Stimulated activated naive CD8-positive, alpha-beta T cell treated with anti-CD3 and anti-CD28 coated beads, Interleukin-15, amount 100 ng/mL, for 72 hours (primary cell): Measurements from ENCODE around the gene PCK1.
A peak's percentile ranks its signal among the peaks of the same experiment; 100 is the strongest.
"Not testable (repeated sequence)": the region's sequence is repeated elsewhere in the genome, so short reads cannot be mapped to it uniquely, and the experiment has no call there.

Experiments used
- ATAC-seq: fragments of 150-1000 bp; cut with Tn5 transposase; 2 replicates; pipeline ENCODE4 v1.10.0; 2021; ENCODE audit warnings: mild to moderate bottlenecking, moderate library complexity
- DNase-seq, 2 donors: peaks; one replicate each; pipeline ENCODE4 v3.0.0; 2021 to 2022
- H3K27ac Mint-ChIP-seq, 2 donors: one replicate each; pipeline ENCODE4 v1.8.0; 2022; ENCODE audit warnings: mild to moderate bottlenecking in 2 of 2, mixed read lengths in 2 of 2, moderate library complexity in 2 of 2
- H3K27me3 Mint-ChIP-seq: one replicate; pipeline ENCODE4 v1.8.0; 2022; ENCODE audit warnings: mixed read lengths
- H3K4me1 Mint-ChIP-seq: one replicate; pipeline ENCODE4 v1.8.0; 2022; ENCODE audit warnings: mild to moderate bottlenecking, mixed read lengths
- H3K4me3 Mint-ChIP-seq, 2 donors: one replicate each; pipeline ENCODE4 v1.8.0; 2022; ENCODE audit warnings: mild to moderate bottlenecking in 2 of 2, mixed read lengths in 2 of 2, moderate library complexity in 1 of 2
- H3K9me3 Mint-ChIP-seq, 2 donors: one replicate each; pipeline ENCODE4 v1.8.0; 2022; ENCODE audit warnings: mixed read lengths in 2 of 2

PCK1 gene

DNA sequence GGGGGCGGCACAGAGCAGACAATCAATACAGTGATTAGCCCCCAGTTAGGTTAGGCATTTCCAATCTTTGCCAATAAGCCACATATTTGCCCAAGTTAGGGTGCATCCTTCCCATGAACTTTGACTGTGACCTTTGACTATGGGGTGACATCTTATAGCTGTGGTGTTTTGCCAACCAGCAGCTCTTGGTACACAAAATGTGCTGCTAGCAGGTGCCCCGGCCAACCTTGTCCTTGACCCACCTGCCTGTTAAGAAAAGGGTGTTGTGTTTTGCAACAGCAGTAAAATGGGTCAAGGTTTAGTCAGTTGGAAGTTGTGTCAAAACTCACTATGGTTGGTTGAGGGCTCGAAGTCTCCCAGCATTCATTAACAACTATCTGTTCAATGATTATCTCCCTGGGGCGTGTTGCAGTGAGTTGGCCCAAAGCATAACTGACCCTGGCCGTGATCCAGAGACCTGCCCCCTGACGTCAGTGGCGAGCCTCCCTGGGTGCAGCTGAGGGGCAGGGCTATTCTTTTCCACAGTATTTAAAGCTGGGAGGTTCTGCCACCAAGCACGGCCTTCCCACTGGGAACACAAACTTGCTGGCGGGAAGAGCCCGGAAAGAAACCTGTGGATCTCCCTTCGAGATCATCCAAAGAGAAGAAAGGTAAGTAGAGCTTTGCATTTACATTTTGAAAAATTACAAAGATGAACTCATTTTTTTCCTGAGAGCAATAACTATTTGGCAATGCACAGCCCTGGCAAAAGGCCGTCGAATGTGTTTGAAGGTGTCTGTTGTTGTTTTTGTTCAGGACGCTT lies at the start of gene PCK1:
Gene PCK1 (plus strand): TSS at position 557 of the 802 bp plus-strand sequence. CDS start 302 bp downstream, outside the sequence.
- Mint-ChIP-seq H3K9me3 (no peaks in the 10 kb centered on the region), H3K27me3 (peaks cover 27% of the 10 kb centered on the region), H3K4me3 (no peak within 1 kb of the TSS), H3K27ac (peak within 1 kb of the TSS in 1 of 2 donors; percentile 63), H3K4me1 (no peaks in the 10 kb centered on the region)
- ATAC-seq = no peak
- no peak for DNase-seq

DNA sequence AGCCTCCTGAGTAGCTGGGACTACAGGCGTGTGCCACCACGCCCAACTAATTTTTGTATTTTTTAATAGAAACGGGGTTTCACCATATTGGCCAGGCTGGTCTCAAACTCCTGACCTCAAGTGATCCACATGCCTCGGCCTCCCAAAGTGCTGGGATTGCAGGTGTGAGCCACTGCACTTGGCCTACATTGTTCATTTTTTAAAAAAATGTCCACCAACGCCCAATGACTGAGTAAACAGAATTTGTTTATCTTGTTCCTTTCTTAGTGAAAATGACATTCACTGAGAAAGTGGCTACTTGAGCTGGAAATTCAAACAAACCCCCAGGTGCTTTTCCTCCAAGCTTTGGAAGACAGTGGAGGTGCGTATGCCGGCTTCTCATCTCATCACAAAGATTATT lies 49.2 kb upstream of the PCK1 start:
- not testable (repeated sequence) for H3K9me3 Mint-ChIP-seq, H3K4me3 Mint-ChIP-seq, H3K4me1 Mint-ChIP-seq, DNase-seq, H3K27ac Mint-ChIP-seq, ATAC-seq
- H3K27me3 Mint-ChIP-seq = peaks cover 24% of the 10 kb centered on the region

DNA sequence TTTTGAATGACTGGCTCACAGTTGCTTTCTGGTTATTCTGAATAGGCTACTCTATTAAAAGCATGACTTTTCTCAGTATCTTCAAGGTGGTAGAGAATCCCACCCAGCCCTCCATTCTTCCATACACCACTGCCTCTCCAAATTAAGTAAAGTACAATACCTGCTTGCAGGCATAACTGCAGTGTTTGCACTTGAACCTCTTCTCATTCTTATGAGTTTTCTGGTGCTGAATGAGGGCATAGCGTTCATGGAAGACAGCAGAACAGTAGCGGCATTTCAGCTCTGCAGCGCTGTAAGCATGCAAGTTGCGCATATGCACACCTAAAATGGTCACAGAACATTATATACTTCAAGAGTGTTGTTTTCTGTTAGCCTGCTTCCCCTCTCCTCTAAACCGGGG lies 48.5 kb upstream of the PCK1 start:
- ATAC-seq = no peak
- DNase-seq = no peak
- peaks cover 24% of the 10 kb centered on the region for H3K27me3 Mint-ChIP-seq
- no peaks in the 10 kb centered on the region for H3K9me3 Mint-ChIP-seq
- H3K4me1 Mint-ChIP-seq = no peaks in the 10 kb centered on the region
- no peak overlapping the region for H3K27ac Mint-ChIP-seq
- no peak overlapping the region for H3K4me3 Mint-ChIP-seq

DNA sequence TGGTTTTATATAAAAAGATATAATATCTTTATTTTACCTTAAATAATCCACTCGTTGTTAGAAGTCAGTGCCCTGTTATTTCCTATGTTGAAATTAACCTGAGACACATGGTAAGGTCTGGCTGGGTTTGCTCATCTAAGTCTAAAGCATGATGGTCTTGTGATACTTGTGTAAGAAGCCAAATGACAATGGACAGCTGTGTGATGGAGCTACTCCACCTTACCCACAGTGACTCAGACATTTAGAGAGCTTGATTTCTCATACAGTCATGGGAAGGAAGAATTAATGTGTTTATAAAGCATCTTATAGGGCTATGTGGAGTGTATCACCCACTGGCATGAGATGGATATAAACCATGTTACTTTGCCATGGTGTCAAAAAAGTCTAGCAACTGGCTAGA lies 47.7 kb upstream of the PCK1 start:
- no peak overlapping the region for H3K27ac Mint-ChIP-seq
- H3K4me3 Mint-ChIP-seq = no peak overlapping the region
- ATAC-seq (no peak), DNase-seq (no peak)
- no peaks in the 10 kb centered on the region for H3K4me1 Mint-ChIP-seq
- peaks cover 23% of the 10 kb centered on the region for H3K27me3 Mint-ChIP-seq
- no peaks in the 10 kb centered on the region for H3K9me3 Mint-ChIP-seq

DNA sequence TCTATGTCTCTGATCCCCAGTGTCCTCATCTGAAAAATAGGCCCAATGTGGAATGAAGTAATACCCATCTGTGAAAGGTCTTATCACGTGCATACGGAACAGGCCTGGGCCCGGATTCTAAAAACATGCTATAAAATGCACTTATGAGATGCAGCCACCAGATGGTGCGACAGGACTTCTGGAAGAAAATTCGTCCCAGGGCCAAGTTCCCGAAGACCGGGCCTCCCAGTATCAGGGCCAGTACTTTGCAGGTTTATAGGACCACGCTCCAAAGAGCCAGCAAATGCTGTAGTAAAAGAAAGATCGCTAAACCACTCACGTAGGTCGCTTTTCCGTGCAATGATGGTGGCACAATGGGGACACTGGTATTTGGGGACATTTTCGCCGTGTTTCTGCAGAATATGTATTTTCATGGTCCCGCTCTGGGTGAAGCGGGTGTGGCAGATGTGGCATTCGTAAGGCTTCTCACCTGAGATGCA lies 46.6 kb upstream of the PCK1 start:
- H3K4me1 Mint-ChIP-seq = no peaks in the 10 kb centered on the region
- H3K27me3 Mint-ChIP-seq = peaks cover 16% of the 10 kb centered on the region
- no peak overlapping the region for H3K27ac Mint-ChIP-seq
- no peak overlapping the region for H3K4me3 Mint-ChIP-seq
- DNase-seq = peak in 1 of 2 donors; percentile 21
- no peaks in the 10 kb centered on the region for H3K9me3 Mint-ChIP-seq
- no peak for ATAC-seq

DNA sequence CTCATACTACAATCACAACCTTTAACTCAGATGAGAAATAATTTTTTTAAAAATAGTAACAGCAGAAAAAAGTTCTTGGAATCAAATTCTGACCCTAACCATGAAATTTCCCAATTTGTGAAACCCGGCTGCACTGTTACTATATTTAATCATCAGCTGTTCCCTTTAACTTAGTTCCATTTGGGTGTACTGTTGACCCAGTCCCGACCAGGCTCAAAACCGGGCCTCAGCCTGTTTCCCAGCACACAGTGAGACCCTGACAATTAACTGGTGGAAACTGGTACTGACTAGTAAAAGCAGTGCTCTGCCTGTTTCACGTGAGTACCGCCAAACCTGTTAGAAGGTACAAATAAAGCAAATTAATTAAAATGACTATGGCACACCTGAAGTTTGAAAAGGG lies 43.0 kb upstream of the PCK1 start:
- Mint-ChIP-seq H3K27me3 (peaks cover 9% of the 10 kb centered on the region), H3K9me3 (no peaks in the 10 kb centered on the region), H3K4me1 (peaks cover 7% of the 10 kb centered on the region), H3K27ac (no peak overlapping the region), H3K4me3 (no peak overlapping the region)
- DNase-seq = no peak
- no peak for ATAC-seq

DNA sequence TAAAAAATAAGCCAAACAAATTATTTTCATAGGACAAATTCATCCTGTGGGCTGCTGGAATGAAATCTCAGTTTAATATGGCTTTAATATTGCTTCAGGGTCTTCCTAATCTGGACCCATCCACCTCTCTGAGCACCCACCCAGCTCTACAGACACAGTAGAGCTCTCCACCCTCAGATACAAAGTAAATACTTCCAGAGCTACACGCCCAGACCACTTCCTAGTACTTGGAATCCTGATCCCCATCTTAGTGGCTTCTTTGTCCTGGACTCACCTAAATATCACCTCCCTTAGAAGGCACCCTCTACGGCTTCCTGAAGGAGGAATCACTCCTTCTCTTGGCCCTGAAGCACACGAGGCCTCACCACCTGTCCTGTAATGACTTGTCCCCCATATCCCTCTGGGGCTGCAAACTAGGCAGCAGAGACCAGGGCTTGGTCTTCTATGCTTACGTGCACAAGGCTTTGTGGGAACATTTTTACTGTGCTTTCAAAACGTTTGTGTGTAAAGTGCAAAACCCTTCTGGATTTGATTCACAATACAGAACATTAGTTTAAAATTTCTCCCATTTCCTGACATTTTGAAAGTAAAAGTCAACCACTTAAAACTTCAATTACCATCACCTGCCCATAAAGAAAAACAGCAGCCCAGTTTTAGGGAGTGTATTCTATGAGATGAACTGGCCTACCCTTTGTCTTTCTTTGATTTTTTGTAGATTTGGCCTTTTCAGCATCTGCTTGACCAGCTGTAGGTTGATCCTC lies 38.4 kb upstream of the PCK1 start:
- no peak overlapping the region for H3K4me3 Mint-ChIP-seq
- peak overlapping the region in 1 of 2 donors; percentile 8 for H3K27ac Mint-ChIP-seq
- DNase-seq (no peak), ATAC-seq (peak; percentile 60)
- peaks cover 11% of the 10 kb centered on the region for H3K4me1 Mint-ChIP-seq
- no peaks in the 10 kb centered on the region for H3K27me3 Mint-ChIP-seq
- H3K9me3 Mint-ChIP-seq = no peaks in the 10 kb centered on the region

DNA sequence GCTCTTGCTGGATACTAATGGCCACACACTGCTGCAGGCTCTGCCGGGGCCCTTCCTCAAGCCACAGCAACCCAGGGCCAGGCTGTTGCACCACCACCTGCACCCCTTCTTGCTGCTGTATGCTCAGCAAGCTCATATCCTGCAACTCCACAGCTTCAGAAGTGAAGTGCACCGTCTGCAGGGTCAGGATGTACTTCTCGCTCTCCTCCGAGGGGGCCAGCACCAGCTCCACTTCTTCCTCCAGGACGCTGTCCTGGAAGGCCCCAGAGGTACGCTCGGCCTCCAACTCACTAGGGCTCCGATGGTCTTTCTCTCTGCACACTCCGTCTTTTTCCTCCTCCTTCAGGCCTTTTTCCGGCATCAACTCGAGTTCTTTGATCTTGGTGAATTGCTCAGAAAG lies 37.1 kb upstream of the PCK1 start:
- no peak for ATAC-seq
- no peak overlapping the region for H3K4me3 Mint-ChIP-seq
- peaks cover 11% of the 10 kb centered on the region for H3K4me1 Mint-ChIP-seq
- H3K27ac Mint-ChIP-seq = peak overlapping the region in 1 of 2 donors; percentile 9
- DNase-seq = no peak
- H3K27me3 Mint-ChIP-seq = no peaks in the 10 kb centered on the region
- H3K9me3 Mint-ChIP-seq = no peaks in the 10 kb centered on the region

DNA sequence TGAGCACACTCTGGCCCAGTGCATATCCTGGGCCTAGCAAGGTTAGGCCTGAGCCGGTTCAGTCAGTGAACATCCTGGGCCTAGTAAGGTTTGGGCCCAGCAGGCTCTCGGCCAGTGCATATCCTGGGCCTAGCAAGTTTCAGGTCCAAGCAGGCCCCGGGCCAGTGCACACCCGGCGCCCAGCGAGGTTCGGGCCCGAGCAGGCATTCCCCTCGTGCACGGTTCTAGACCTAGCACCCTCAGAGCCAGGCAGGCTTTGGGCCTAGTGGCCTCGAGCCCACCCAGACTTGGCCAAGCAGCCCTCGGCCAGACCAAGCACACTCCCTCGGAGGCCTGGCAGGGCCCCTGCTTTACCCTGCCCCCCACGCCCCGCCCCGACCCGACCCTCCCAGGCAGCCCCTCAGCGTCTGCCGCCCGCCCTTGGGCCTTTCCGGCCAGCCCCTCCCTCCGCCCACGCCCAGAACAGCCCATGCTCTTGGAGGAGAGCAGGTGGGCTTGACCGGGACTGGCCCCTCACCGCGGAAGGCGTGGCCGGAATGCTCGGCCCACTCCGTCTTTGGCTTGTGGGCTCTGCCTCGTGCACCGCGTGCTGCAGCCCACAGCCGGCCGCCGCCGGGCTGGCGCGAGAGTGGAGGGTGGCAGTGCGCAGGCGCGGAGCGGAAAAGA lies 36.3 kb upstream of the PCK1 start, which contains the start of gene CTCFL:
Gene CTCFL (minus strand): TSS at position 630 of the 666 bp plus-strand sequence. CDS start 935 bp downstream, outside the sequence.
- peak; percentile 20 for ATAC-seq
- Mint-ChIP-seq H3K4me1 (peaks cover 11% of the 10 kb centered on the region), H3K27ac (peak within 1 kb of the TSS; percentile 9 to 40), H3K4me3 (no peak within 1 kb of the TSS), H3K27me3 (no peaks in the 10 kb centered on the region), H3K9me3 (no peaks in the 10 kb centered on the region)
- DNase-seq = no peak

DNA sequence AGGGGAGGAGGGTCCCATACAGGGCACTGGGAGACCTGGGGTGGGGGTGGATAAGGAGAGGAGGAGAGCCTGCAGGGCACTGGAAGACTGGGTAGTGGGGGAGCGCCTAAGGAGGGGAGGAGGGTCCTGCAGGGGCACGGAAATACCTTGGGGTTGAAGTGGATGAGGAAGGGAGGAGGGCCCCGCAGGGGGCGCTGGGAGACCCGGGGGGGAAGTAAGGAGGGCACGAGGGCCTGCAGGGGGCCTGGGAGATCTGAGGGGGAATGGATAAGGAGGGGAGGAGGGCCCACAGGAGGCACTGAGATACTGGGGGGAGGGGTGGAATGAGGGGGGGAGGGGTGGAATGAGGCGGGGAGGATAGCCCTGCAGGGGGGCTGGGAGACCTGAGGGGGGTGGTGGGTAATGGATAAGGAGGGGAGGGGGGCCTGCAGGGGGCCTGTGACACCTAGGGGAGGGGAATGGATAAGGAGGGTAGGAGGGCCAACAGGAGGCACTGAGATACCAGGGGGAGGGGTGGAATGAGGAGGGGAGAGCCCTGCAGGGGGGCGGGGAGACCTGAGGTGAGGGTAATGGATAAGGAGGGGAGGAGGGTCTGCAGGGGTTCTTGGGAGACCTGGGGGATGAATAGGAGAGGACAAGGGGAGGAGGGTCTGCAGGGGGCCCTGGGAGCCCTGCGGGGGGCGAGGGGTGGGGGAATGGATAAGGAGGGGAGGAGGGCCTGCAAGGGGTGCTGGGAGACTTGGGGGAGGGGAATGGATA lies 35.4 kb upstream of the PCK1 start:
- peak; percentile 63 for ATAC-seq
- DNase-seq = no peak
- Mint-ChIP-seq H3K4me3 (no peak overlapping the region), H3K4me1 (peaks cover 11% of the 10 kb centered on the region), H3K27me3 (no peaks in the 10 kb centered on the region), H3K9me3 (no peaks in the 10 kb centered on the region), H3K27ac (peak overlapping the region in 1 of 2 donors; percentile 40)

DNA sequence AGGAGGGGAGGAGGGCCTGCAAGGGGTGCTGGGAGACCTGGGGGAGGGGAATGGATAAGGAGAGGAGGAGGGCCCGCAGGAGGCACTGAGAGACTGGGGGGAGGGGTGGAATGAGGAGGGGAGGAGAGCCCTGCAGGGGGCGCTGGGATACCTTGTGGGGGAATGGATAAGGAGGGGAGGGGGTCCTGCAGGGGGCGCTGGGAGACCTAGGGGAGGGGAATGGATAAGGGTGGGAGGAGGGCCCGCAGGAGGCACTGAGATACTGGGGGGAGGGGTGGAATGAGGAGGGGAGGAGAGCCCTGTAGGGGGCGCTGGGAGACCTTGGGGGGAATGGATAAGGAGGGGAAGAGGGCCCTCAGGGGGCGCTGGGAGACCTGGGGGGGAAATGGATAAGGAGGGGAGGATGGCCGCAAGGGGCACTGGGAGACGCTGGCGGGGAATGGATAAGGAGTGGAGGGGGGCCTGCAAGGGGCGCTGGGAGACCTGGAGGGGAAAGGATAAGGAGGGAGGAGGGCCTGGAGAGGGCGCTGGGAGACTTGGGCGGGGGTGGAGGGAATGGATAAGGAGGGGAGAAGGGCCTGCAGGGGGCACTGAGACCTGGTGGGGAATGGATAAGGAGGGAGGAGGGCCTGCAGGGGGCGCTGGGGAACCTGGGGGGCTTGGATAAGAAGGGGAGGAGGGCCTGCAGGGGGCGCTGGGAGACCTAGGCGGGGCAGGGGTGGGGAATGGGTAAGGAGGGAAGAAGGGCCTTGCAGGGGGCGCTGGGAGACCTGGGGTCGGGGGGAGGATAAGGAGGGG lies 34.6 kb upstream of the PCK1 start:
- H3K9me3 Mint-ChIP-seq = no peaks in the 10 kb centered on the region
- peaks cover 11% of the 10 kb centered on the region for H3K4me1 Mint-ChIP-seq
- ATAC-seq (no peak), DNase-seq (no peak)
- H3K27me3 Mint-ChIP-seq = no peaks in the 10 kb centered on the region
- H3K27ac Mint-ChIP-seq = no peak overlapping the region
- H3K4me3 Mint-ChIP-seq = no peak overlapping the region

DNA sequence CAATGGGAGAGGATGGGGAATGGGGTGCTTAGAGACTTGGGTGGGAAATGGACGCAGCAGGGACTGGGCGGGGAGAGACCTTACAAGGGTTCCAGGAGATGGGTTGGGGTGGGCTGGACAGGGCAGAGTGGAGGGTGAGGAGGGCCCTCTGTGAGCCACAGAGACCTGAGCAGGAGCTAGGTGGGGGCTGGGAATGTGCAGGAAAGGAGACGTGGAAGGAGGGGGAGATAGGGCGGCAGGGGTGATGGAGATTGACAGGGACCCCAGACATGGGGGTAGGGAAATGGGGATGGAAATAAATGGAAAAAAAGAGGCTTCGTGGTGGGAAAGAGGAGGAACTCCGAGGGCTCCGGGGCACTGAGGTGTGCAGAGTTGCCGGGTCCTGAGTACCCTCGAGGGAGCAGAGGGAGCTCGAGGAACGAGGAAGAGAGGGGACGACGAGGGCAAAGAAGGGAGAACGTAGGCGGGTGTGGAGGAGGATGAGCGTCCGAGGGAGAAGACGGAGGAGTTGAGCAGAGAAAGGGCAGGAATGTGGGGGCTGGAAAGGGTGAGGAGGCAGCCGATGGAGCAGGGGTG lies 33.9 kb upstream of the PCK1 start:
- Mint-ChIP-seq H3K9me3 (no peaks in the 10 kb centered on the region), H3K27me3 (no peaks in the 10 kb centered on the region), H3K4me1 (peaks cover 11% of the 10 kb centered on the region), H3K4me3 (no peak overlapping the region), H3K27ac (no peak overlapping the region)
- no peak for ATAC-seq
- no peak for DNase-seq

DNA sequence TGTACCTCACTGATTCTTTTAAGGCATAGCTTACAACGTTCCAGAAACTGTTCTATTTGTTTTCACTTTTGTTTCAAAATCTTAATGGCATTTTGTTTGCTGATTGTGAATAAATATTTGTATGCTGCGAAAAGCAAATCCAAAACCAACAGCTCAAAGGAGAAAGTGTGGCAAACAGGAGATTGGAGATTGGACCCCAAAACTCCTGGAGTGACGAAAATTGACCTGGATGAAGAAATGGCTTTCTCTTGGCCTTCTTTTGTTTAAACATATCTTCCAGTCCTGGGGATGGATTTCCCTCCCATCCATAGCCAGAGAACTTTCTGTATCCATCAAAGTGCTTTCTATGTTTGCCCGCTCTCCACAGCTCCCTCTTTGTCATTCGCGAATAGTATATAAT lies 33.2 kb upstream of the PCK1 start:
- DNase-seq (no peak), ATAC-seq (no peak)
- peaks cover 5% of the 10 kb centered on the region for H3K4me1 Mint-ChIP-seq
- H3K9me3 Mint-ChIP-seq = no peaks in the 10 kb centered on the region
- H3K27me3 Mint-ChIP-seq = no peaks in the 10 kb centered on the region
- no peak overlapping the region for H3K27ac Mint-ChIP-seq
- no peak overlapping the region for H3K4me3 Mint-ChIP-seq

DNA sequence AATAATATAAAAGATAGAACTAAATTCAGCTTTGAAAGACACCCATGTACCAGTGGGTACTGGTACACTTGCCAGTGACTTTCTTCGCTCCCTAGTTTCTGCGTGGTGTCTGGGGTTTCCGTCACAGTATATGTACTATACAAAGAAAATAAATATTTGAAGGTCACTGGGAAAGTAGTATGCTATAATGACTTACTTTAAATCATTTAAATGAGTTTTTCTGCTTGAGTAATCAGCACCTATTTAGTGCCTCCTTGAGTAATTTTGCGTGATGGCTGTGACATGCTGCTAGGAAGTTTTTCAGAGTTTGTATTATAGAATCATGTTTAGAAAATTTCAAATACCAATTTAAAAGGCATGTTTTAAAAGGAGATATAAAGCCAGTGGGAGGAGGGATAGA lies 32.8 kb upstream of the PCK1 start:
- H3K27ac Mint-ChIP-seq = no peak overlapping the region
- no peaks in the 10 kb centered on the region for H3K9me3 Mint-ChIP-seq
- peaks cover 2% of the 10 kb centered on the region for H3K27me3 Mint-ChIP-seq
- DNase-seq (no peak), ATAC-seq (no peak)
- peaks cover 1% of the 10 kb centered on the region for H3K4me1 Mint-ChIP-seq
- no peak overlapping the region for H3K4me3 Mint-ChIP-seq
